ENCODE measurements around the gene UBL4A.

GRCh38 chrX:154477891-154478477 lies 8.4 kb downstream of the UBL4A start:
- TF ChIP-seq POLR2AphosphoS5 (IDR thresholded peaks at IDR 0.05; ENCODE audit: insufficient read depth in 1 of 2, low read depth in 1 of 2) (no peak), CTCF (IDR thresholded peaks at IDR 0.05) (no peak)
